ENCODE data around the gene PIK3AP1. TPM values are rescaled to one million over a fixed set of nuclear protein-coding genes. Genes with fewer than 3 reads are reported as not detected.

The PIK3AP1 gene
- total and polyA plus RNA-seq, 2 of the 8 experiments (the other 6 are each of a cell fraction or from before 2014, with no cell fraction given): 1.9 to 4.5 TPM

GRCh38 chr10:96646751-96647166, 73.6 kb downstream of the PIK3AP1 start:
- Histone ChIP-seq H3K4me1 (replicated peaks in 1 of 4; ENCODE audit: control insufficient read depth in 3 of 4, insufficient read depth in 4 of 4, low read length in 3 of 4) (no peaks in the 10 kb centered on the region), H3K4me3 (ENCODE audit: extremely low read depth in 1 of 4, insufficient read depth in 2 of 4, low read depth in 3 of 4, low read length in 4 of 4) (no peak overlapping the region), H3K4ac (replicated peaks; ENCODE audit: insufficient read length, low read depth, low read length) (no peak overlapping the region), H4K20me1 (replicated peaks in 1 of 2; ENCODE audit: control insufficient read depth in 1 of 2, insufficient read depth in 2 of 2, low read length in 2 of 2) (no peaks in the 10 kb centered on the region), H2BK20ac (ENCODE audit: low read length) (no peak overlapping the region), H2BK5ac (ENCODE audit: low read depth, low read length) (no peak overlapping the region), H3K18ac (ENCODE audit: extremely low read depth, low read length) (no peak overlapping the region), H2AK5ac (ENCODE audit: low read depth, low read length) (no peak overlapping the region), H2BK12ac (ENCODE audit: low read depth, low read length) (no peak overlapping the region), H2BK15ac (ENCODE audit: low read length) (no peak overlapping the region), H3K9me3 (ENCODE audit: insufficient read depth in 2 of 2, low read depth in 1 of 2, low read length in 1 of 2) (no peaks in the 10 kb centered on the region), H3K56ac (replicated peaks; ENCODE audit: insufficient read length, low read depth, low read length) (no peak overlapping the region), H3K79me2 (ENCODE audit: control insufficient read depth in 1 of 2, insufficient read depth in 2 of 2, low read length in 2 of 2) (no peaks in the 10 kb centered on the region), H3K14ac (ENCODE audit: insufficient read length) (no peak overlapping the region), H3K27ac (ENCODE audit: low read depth, low read length) (no peak overlapping the region), H3K23ac (ENCODE audit: insufficient read length) (no peak overlapping the region), H3K9ac (replicated peaks in 1 of 4; ENCODE audit: extremely low read depth in 1 of 4, low read depth in 3 of 4, low read length in 3 of 4) (no peak overlapping the region), H3K79me1 (ENCODE audit: low read depth, low read length) (no peaks in the 10 kb centered on the region), H4K5ac (ENCODE audit: insufficient read length, low read depth, low read length) (no peak overlapping the region), H3K27me3 (replicated peaks in 1 of 4; ENCODE audit: control insufficient read depth in 3 of 4, extremely low read depth in 1 of 4, insufficient read depth in 3 of 4, low read length in 3 of 4) (no peaks in the 10 kb centered on the region), H2BK120ac (replicated peaks; ENCODE audit: low read depth, low read length) (no peak overlapping the region), H2AFZ (ENCODE audit: low read length) (no peak overlapping the region), H3K36me3 (ENCODE audit: control insufficient read depth in 2 of 4, insufficient read depth in 4 of 4, low read length in 3 of 4) (no peaks in the 10 kb centered on the region), H3K23me2 (ENCODE audit: low read depth, low read length) (no peaks in the 10 kb centered on the region), H3K4me2 (ENCODE audit: insufficient read depth in 1 of 2, low read depth in 2 of 2, low read length in 2 of 2) (no peak overlapping the region), H4K91ac (replicated peaks; ENCODE audit: insufficient read length, low read length) (no peak overlapping the region), H4K8ac (ENCODE audit: extremely low read depth, insufficient read depth, low read length) (no peak overlapping the region)
- 84% methylated on average over 3 of the region's 3 CpGs; no CpG with 5 or more reads in 1 of the 2 experiments for WGBS, 2 experiments (ENCODE audit: extremely low coverage in 1 of 2, insufficient coverage in 1 of 2, insufficient read length in 1 of 2, insufficient replicate concordance in 2 of 2, low coverage in 1 of 2, low lambda C conversion rate in 2 of 2, missing lambda C conversion rate in 1 of 2)
- POLR2A ChIA-PET (ENCODE audit: partially characterized antibody): no interaction called here
- CTCF ChIA-PET (ENCODE audit: partially characterized antibody): interaction anchor here (0.6 to 1.6 kb wide), 10 partner anchors 9 to 566 kb away, joined by 3 to 5 read pairs (median 3); no protein-coding TSS in a partner anchor
- FAIRE-seq (no peak), DNase-seq (ENCODE audit: low read depth in 1 of 2, low spot score in 2 of 2) (no peak)
- TF ChIP-seq USF2 (IDR thresholded peaks at IDR 0.05; ENCODE audit: low read length) (no peak), PHF8 (conservative IDR thresholded peaks at IDR 0.05; ENCODE audit: low read depth, low read length) (no peak), EGR1 (IDR thresholded peaks at IDR 0.05; ENCODE audit: borderline replicate concordance, low read depth, low read length) (no peak), GTF2F1 (IDR thresholded peaks at IDR 0.05; ENCODE audit: borderline replicate concordance, low read depth, low read length) (no peak), CHD2 (IDR thresholded peaks at IDR 0.05; ENCODE audit: low read length) (no peak), MAX (IDR thresholded peaks at IDR 0.05) (no peak), NANOG (IDR thresholded peaks at IDR 0.05; ENCODE audit: insufficient read depth, low read depth, low read length, poor library complexity, severe bottlenecking) (no peak), CREB1 (IDR thresholded peaks at IDR 0.05) (no peak), POLR2AphosphoS5 (IDR thresholded peaks at IDR 0.05; ENCODE audit: low read depth, low read length) (no peak), CTCF (IDR thresholded peaks at IDR 0.05; ENCODE audit: control extremely low read depth in 1 of 3, insufficient read depth in 1 of 3, low read depth in 1 of 3, low read length in 3 of 3) (no peak), TCF12 (IDR thresholded peaks at IDR 0.05; ENCODE audit: low read depth, low read length) (no peak)

Data from H1 (cell line).